ENCODE data around the gene GSTM4. TPM values are rescaled to one million over a fixed set of nuclear protein-coding genes. Genes with fewer than 3 reads are reported as not detected.

The GSTM4 gene
- polyA plus RNA-seq, 2 of the 4 experiments (the other 2 are of a cell fraction): 13.0 to 17.2 TPM

DNA sequence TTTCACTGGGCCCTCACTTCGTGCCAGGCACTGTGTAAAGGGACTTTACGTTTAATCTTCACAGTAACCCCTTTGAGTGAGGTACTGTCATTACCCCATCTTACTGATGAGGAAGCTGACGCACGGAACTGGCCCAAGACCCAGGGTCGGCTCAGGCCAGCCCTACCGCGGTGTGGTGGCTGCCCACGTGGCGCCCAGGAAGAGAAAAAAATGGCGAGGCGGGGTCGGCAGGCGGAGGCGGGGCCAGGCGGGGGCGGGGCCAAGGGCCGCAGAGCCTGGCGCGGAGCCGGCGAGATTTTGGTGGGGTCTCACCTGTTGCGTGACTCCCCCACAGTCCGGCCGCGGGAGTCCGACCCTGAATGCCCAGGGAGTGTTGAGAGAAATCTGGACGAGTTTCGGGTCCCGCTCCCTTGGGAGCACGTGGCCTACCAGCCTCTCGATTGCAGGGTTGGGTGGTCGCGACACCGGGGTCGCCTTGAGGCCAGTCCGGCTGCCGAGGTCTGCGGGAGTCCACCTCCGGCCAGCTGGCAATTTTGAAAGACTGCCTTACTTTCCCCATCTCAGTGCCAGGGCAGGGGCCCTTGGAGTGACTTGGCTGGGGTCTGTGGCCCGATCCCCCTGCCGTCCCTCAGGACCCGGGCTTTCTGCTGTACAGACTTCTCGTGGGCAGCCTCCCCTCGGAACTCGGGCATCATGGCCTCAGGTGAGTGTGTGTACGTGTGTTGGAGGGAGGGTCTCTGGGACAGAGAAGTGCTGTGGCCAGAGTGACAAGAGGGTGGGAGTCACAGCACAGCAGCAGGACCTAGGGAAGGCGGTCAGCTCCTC is 36.1 kb upstream of the GSTM4 start, which contains the start of the genes AMPD2 and GNAT2 (continued):
- TF ChIP-seq, protein P1, sequence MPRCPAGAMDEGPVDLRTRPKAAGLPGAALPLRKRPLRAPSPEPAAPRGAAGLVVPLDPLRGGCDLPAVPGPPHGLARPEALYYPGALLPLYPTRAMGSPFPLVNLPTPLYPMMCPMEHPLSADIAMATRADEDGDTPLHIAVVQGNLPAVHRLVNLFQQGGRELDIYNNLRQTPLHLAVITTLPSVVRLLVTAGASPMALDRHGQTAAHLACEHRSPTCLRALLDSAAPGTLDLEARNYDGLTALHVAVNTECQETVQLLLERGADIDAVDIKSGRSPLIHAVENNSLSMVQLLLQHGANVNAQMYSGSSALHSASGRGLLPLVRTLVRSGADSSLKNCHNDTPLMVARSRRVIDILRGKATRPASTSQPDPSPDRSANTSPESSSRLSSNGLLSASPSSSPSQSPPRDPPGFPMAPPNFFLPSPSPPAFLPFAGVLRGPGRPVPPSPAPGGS (IDR thresholded peaks at IDR 0.05): 0 out of 3 replicates have a peak, but pooled peaks have one; percentile 27
- TF ChIP-seq POLR2AphosphoS2 (conservative IDR thresholded peaks at IDR 0.05; ENCODE audit: low read length): no peak
- TF ChIP-seq, protein P2, sequence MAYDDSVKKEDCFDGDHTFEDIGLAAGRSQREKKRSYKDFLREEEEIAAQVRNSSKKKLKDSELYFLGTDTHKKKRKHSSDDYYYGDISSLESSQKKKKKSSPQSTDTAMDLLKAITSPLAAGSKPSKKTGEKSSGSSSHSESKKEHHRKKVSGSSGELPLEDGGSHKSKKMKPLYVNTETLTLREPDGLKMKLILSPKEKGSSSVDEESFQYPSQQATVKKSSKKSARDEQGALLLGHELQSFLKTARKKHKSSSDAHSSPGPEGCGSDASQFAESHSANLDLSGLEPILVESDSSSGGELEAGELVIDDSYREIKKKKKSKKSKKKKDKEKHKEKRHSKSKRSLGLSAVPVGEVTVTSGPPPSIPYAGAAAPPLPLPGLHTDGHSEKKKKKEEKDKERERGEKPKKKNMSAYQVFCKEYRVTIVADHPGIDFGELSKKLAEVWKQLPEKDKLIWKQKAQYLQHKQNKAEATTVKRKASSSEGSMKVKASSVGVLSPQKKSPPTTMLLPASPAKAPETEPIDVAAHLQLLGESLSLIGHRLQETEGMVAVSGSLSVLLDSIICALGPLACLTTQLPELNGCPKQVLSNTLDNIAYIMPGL (CRISPR knock-in tag; IDR thresholded peaks at IDR 0.05; ENCODE audit: borderline replicate concordance): no peak
- TF ChIP-seq, protein P3, sequence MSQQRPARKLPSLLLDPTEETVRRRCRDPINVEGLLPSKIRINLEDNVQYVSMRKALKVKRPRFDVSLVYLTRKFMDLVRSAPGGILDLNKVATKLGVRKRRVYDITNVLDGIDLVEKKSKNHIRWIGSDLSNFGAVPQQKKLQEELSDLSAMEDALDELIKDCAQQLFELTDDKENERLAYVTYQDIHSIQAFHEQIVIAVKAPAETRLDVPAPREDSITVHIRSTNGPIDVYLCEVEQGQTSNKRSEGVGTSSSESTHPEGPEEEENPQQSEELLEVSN (IDR thresholded peaks at IDR 0.05; ENCODE audit: borderline replicate concordance, low read depth): no peak; the same call in 1 of the 2 replicates
- no peak for TF ChIP-seq ZSCAN20 (CRISPR knock-in tag; IDR thresholded peaks at IDR 0.05)
- TF ChIP-seq, protein P4, sequence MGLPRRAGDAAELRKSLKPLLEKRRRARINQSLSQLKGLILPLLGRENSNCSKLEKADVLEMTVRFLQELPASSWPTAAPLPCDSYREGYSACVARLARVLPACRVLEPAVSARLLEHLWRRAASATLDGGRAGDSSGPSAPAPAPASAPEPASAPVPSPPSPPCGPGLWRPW (IDR thresholded peaks at IDR 0.05): no peak
- peak; percentile 92 for TF ChIP-seq MYC (IDR thresholded peaks at IDR 0.05; ENCODE audit: borderline replicate concordance, low read length)
- TF ChIP-seq RNF2 (IDR thresholded peaks at IDR 0.05; ENCODE audit: borderline replicate concordance, low read depth): no peak
- no peak for TF ChIP-seq RCOR1 (IDR thresholded peaks at IDR 0.05; ENCODE audit: low read depth, low read length)
- TF ChIP-seq ESRRA (IDR thresholded peaks at IDR 0.05; ENCODE audit: borderline replicate concordance, low read length): no peak
- TF ChIP-seq HOXB13 (CRISPR knock-in tag; IDR thresholded peaks at IDR 0.05; ENCODE audit: low read depth): no peak
- TF ChIP-seq CBX2 (IDR thresholded peaks at IDR 0.05; ENCODE audit: borderline replicate concordance, low read depth): no peak
- TF ChIP-seq FOSL2 (IDR thresholded peaks at IDR 0.05): no peak
- no peak for TF ChIP-seq FOSL2 (CRISPR knock-in tag; IDR thresholded peaks at IDR 0.05)
- TF ChIP-seq TP53 (CRISPR knock-in tag; IDR thresholded peaks at IDR 0.05): no peak

DNA sequence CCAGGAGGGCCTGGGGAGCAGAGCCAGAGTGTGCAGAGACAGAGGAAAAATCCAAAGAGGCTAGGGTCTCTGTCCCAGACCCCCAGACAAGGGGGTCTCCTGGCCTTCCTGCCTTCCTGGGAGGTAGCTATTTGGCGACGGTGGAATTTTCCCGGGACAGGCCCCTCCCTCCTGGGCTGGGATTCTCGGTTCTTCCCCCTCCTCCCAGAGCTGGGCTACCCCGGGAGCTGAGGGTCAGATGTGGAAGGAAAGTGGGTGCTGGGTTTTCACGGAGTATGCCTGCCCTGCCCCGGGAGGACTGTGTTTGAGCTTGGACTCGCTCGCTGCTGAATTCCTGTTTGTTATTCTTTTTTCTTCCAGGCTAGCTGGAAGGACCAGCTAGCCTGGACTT is 35.5 kb upstream of the GSTM4 start:
- Histone ChIP-seq H3K4me1 (peaks cover 31% of the 10 kb centered on the region), H3K4me2 (peak overlapping the region; percentile 89), H3K9me3 (no peaks in the 10 kb centered on the region), H3K4me3 (peak overlapping the region; percentile 90), H3K27ac (peak overlapping the region; percentile 93 to 98)
- POLR2A ChIA-PET: interaction anchor here (1.4 to 2.2 kb wide), 2 partner anchors 16 to 72 kb away, joined by 3 to 27 read pairs; partner anchors contain the start of gene GNAI3
- FAIRE-seq: no peak
- peak; percentile 63 to 67 for ATAC-seq
- CTCF ChIA-PET: interaction anchor here (0.8 to 1.2 kb wide), 4 partner anchors 9 to 343 kb away, joined by 3 to 5 read pairs (median 3); partner anchors contain the start of gene GNAI3
- peak; percentile 37 to 69 for DNase-seq (ENCODE audit: low read depth in 1 of 2, low spot score in 1 of 2)
- 0% methylated on average over 8 of the region's 9 CpGs for WGBS (ENCODE audit: missing lambda C conversion rate)
- no peak for TF ChIP-seq FOXS1 (CRISPR knock-in tag; IDR thresholded peaks at IDR 0.05)
- TF ChIP-seq PHF8 (IDR thresholded peaks at IDR 0.05; ENCODE audit: borderline replicate concordance, low read depth): no peak
- TF ChIP-seq NR3C1 (IDR thresholded peaks at IDR 0.05): no peak
- TF ChIP-seq, protein P5, sequence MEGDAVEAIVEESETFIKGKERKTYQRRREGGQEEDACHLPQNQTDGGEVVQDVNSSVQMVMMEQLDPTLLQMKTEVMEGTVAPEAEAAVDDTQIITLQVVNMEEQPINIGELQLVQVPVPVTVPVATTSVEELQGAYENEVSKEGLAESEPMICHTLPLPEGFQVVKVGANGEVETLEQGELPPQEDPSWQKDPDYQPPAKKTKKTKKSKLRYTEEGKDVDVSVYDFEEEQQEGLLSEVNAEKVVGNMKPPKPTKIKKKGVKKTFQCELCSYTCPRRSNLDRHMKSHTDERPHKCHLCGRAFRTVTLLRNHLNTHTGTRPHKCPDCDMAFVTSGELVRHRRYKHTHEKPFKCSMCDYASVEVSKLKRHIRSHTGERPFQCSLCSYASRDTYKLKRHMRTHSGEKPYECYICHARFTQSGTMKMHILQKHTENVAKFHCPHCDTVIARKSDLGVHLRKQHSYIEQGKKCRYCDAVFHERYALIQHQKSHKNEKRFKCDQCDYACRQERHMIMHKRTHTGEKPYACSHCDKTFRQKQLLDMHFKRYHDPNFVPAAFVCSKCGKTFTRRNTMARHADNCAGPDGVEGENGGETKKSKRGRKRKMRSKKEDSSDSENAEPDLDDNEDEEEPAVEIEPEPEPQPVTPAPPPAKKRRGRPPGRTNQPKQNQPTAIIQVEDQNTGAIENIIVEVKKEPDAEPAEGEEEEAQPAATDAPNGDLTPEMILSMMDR (IDR thresholded peaks at IDR 0.05): no peak
- no peak for TF ChIP-seq POLR2A (IDR thresholded peaks at IDR 0.05; ENCODE audit: low read length)
- TF ChIP-seq HOXA7 (CRISPR knock-in tag; IDR thresholded peaks at IDR 0.05): no peak
- TF ChIP-seq NPAS2 (CRISPR knock-in tag; IDR thresholded peaks at IDR 0.05; ENCODE audit: borderline replicate concordance): no peak
- TF ChIP-seq, protein P2 (CRISPR knock-in tag; IDR thresholded peaks at IDR 0.05; ENCODE audit: borderline replicate concordance): no peak
- no peak for TF ChIP-seq ZFP36 (IDR thresholded peaks at IDR 0.05; ENCODE audit: borderline replicate concordance, partially characterized antibody)
- TF ChIP-seq HEYL (CRISPR knock-in tag; IDR thresholded peaks at IDR 0.05): no peak
- no peak for TF ChIP-seq RNF2 (IDR thresholded peaks at IDR 0.05; ENCODE audit: borderline replicate concordance, low read depth)
- TF ChIP-seq ZSCAN20 (CRISPR knock-in tag; IDR thresholded peaks at IDR 0.05): no peak
- TF ChIP-seq RAD21 (conservative IDR thresholded peaks at IDR 0.05 in 1 of 2, IDR thresholded peaks at IDR 0.05 in 1 of 2): no peak
- no peak for TF ChIP-seq RARB (CRISPR knock-in tag; IDR thresholded peaks at IDR 0.05)
- TF ChIP-seq GATA3 (IDR thresholded peaks at IDR 0.05; ENCODE audit: borderline replicate concordance): no peak
- TF ChIP-seq, protein P6, sequence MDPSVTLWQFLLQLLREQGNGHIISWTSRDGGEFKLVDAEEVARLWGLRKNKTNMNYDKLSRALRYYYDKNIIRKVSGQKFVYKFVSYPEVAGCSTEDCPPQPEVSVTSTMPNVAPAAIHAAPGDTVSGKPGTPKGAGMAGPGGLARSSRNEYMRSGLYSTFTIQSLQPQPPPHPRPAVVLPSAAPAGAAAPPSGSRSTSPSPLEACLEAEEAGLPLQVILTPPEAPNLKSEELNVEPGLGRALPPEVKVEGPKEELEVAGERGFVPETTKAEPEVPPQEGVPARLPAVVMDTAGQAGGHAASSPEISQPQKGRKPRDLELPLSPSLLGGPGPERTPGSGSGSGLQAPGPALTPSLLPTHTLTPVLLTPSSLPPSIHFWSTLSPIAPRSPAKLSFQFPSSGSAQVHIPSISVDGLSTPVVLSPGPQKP (IDR thresholded peaks at IDR 0.05; ENCODE audit: low read depth, low read length): no peak
